Neural cell (in vitro differentiated cells): ENCODE measurements around the gene NKIRAS1. TPM values are rescaled to one million over a fixed set of nuclear protein-coding genes. Genes with fewer than 3 reads are reported as not detected.

Experiments
- H2AFZ ChIP-seq: fragments of 200-600, 300-800 bp; sonication (generic), shearing (Covaris generic); 2 replicates; pipeline ENCODE4 v1.6.0; 2014; ENCODE audit warnings: low read depth, mild to moderate bottlenecking, antibody characterized with exemption, low read length, moderate library complexity
- H3F3A ChIP-seq: fragments of 200-600 bp; shearing (Covaris generic); 2 replicates; pipeline ENCODE4 v1.6.1; 2016; ENCODE audit warnings: mild to moderate bottlenecking, moderate library complexity, mixed read lengths, antibody characterized with exemption, low read length; ENCODE audit not compliant: insufficient read depth, poor library complexity, severe bottlenecking
- H3K27ac ChIP-seq: fragments of 200-600, 300-800 bp; sonication (generic), shearing (Covaris generic); 2 replicates; pipeline ENCODE4 v1.5.1; 2014; ENCODE audit warnings: mild to moderate bottlenecking, low read length, moderate library complexity
- H3K27me3 ChIP-seq: fragments of 300-800, 200-600 bp; sonication (generic), shearing (Covaris generic); 2 replicates; pipeline ENCODE4 v1.6.0; 2014; ENCODE audit warnings: mild to moderate bottlenecking, low read depth, low read length, moderate library complexity; ENCODE audit not compliant: insufficient read depth
- H3K36me3 ChIP-seq: fragments of 300-800, 200-600 bp; sonication (generic), shearing (Covaris generic); 2 replicates; pipeline ENCODE4 v1.5.1; 2014; ENCODE audit warnings: mild to moderate bottlenecking, antibody characterized with exemption, low read length, moderate library complexity; ENCODE audit not compliant: insufficient read depth
- H3K4me2 ChIP-seq: fragments of 300-800, 200-600 bp; sonication (generic), shearing (Covaris generic); 2 replicates; pipeline ENCODE4 v1.6.0; 2014; ENCODE audit warnings: mild to moderate bottlenecking, low read length
- H3K4me3 ChIP-seq: fragments of 300-800, 200-600 bp; sonication (generic), shearing (Covaris generic); 2 replicates; pipeline ENCODE4 v1.5.1; 2014; ENCODE audit warnings: mild to moderate bottlenecking, low read length, moderate library complexity
- H3K79me2 ChIP-seq: fragments of 200-600 bp; shearing (Covaris generic); replicated peaks from 2 replicates; pipeline ENCODE4 v1.6.0; 2014; ENCODE audit warnings: mild to moderate bottlenecking, low read length, moderate library complexity; ENCODE audit not compliant: insufficient read depth
- H3K9ac ChIP-seq: fragments of 300-800, 200-600 bp; sonication (generic), shearing (Covaris generic); 2 replicates; pipeline ENCODE4 v1.6.1; 2016; ENCODE audit warnings: mild to moderate bottlenecking, low read length, mixed read lengths
- H3K9me2 ChIP-seq: fragments of 200-600 bp; shearing (Covaris generic); 2 replicates; pipeline ENCODE4 v1.6.1; 2016; ENCODE audit warnings: mild to moderate bottlenecking, low read length, mixed read lengths; ENCODE audit not compliant: insufficient read depth
- H3K9me3 ChIP-seq: fragments of 200-600, 300-800 bp; sonication (generic), shearing (Covaris generic); 2 replicates; pipeline ENCODE4 v1.6.1; 2016; ENCODE audit warnings: mild to moderate bottlenecking, mixed run types, low read length, moderate library complexity, mixed read lengths
- H4K20me1 ChIP-seq: fragments of 200-600 bp; shearing (Covaris generic); 2 replicates; pipeline ENCODE4 v1.6.1; 2016; ENCODE audit warnings: mild to moderate bottlenecking, mixed run types; ENCODE audit not compliant: insufficient read depth
- EP300 ChIP-seq: fragments of 450-650 bp; conservative IDR thresholded peaks from 2 replicates; pipeline ENCODE4 v1.6.1; 2014; ENCODE audit warnings: antibody characterized with exemption, mild to moderate bottlenecking, moderate library complexity; ENCODE audit not compliant: poor library complexity, severe bottlenecking
- EZH2 ChIP-seq: fragments of 200-600, 300-800 bp; shearing (Covaris generic), sonication (generic); IDR thresholded peaks from 2 replicates; pipeline ENCODE4 v1.6.1; 2014; ENCODE audit warnings: antibody characterized with exemption, low read length, borderline replicate concordance, mild to moderate bottlenecking; ENCODE audit not compliant: insufficient read depth, poor library complexity, severe bottlenecking
- MXI1 ChIP-seq: fragments of 450-650 bp; conservative IDR thresholded peaks from 2 replicates; pipeline ENCODE4 v1.6.1; 2014; ENCODE audit warnings: antibody characterized with exemption, mild to moderate bottlenecking; ENCODE audit not compliant: poor library complexity, severe bottlenecking
- POLR2AphosphoS5 ChIP-seq: IDR thresholded peaks from 2 replicates; pipeline ENCODE4 v1.6.1; 2012
- RAD21 ChIP-seq: fragments of 450-650 bp; conservative IDR thresholded peaks from 2 replicates; pipeline ENCODE4 v1.6.1; 2014; ENCODE audit warnings: antibody characterized with exemption, mild to moderate bottlenecking, moderate library complexity
- SMC3 ChIP-seq: fragments of 450-650 bp; conservative IDR thresholded peaks from 2 replicates; pipeline ENCODE4 v1.6.1; 2014; ENCODE audit warnings: antibody characterized with exemption, mild to moderate bottlenecking, moderate library complexity; ENCODE audit not compliant: poor library complexity
- TAF1 ChIP-seq: IDR thresholded peaks from 2 replicates; pipeline ENCODE4 v1.6.1; 2012; ENCODE audit warnings: low read depth
- polyA plus RNA-seq: library from polyadenylated mRNA; depleted of rRNA; stranded (reverse); fragments of >200 nt; gene quantifications from 2 replicates; pipeline ENCODE4 v1.2.3, GENCODE V29; 2014
- TF ChIP-seq, protein P1 (sequence below): fragments of 450-650 bp; IDR thresholded peaks from 2 replicates; pipeline ENCODE4 v1.5.1; 2014; ENCODE audit warnings: antibody characterized with exemption, mild to moderate bottlenecking, moderate library complexity; ENCODE audit not compliant: poor library complexity, severe bottlenecking
- TF ChIP-seq, protein P2 (sequence below): IDR thresholded peaks from 2 replicates; pipeline ENCODE4 v1.6.1; 2012; ENCODE audit warnings: borderline replicate concordance

Gene NKIRAS1
- polyA plus RNA-seq, 1 donor from 2014 or later = 42.1 TPM

DNA sequence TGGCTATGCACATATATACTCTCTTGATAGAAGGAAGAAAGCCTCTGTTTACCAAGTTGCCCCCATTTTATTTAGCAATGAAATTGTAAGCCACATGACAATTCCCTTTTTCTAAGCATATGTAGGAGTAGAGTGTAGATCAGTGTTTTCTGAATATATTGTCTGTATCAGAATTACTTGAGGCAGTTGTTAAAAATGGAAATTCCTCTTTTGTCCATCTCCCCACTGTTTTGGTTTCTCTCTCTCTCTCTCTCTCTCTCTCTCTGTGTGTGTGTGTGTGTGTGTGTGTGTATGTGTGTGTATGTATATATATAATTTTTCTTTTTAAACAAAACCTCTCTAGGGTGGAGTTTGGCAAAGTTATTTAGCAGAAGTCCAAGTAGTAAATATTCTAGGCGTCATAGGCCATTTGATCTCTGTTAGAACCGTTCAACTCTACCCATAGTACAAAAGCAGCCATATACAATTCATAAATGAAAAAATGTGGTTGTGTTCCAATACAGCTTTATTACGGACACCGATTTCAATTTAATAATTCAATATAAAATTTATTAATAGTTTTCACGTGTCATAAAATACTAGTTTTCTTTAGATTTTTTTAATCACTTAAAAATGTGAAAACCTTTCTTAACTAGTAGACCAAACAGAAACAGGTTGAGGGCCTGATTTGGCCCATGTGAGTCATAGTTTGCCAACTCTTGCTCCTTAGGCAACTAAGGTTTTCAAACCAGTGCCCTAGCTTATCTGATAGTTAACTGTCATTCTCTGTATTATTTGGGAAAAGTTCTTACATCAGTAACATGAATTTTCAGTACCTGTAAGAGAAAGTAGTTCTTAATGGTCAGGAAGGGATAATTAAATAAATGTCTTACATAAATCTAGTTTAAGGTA is 71.2 kb downstream of the NKIRAS1 start:
- H3K9me3 ChIP-seq = no peaks in the 10 kb centered on the region
- no peaks in the 10 kb centered on the region for H3K9me2 ChIP-seq
- TF ChIP-seq, protein P1, sequence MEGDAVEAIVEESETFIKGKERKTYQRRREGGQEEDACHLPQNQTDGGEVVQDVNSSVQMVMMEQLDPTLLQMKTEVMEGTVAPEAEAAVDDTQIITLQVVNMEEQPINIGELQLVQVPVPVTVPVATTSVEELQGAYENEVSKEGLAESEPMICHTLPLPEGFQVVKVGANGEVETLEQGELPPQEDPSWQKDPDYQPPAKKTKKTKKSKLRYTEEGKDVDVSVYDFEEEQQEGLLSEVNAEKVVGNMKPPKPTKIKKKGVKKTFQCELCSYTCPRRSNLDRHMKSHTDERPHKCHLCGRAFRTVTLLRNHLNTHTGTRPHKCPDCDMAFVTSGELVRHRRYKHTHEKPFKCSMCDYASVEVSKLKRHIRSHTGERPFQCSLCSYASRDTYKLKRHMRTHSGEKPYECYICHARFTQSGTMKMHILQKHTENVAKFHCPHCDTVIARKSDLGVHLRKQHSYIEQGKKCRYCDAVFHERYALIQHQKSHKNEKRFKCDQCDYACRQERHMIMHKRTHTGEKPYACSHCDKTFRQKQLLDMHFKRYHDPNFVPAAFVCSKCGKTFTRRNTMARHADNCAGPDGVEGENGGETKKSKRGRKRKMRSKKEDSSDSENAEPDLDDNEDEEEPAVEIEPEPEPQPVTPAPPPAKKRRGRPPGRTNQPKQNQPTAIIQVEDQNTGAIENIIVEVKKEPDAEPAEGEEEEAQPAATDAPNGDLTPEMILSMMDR = no peak
- no peak for TF ChIP-seq EZH2
- no peak for TF ChIP-seq SMC3
- TF ChIP-seq POLR2AphosphoS5 = no peak
- no peak for TF ChIP-seq TAF1
- TF ChIP-seq, protein P2, sequence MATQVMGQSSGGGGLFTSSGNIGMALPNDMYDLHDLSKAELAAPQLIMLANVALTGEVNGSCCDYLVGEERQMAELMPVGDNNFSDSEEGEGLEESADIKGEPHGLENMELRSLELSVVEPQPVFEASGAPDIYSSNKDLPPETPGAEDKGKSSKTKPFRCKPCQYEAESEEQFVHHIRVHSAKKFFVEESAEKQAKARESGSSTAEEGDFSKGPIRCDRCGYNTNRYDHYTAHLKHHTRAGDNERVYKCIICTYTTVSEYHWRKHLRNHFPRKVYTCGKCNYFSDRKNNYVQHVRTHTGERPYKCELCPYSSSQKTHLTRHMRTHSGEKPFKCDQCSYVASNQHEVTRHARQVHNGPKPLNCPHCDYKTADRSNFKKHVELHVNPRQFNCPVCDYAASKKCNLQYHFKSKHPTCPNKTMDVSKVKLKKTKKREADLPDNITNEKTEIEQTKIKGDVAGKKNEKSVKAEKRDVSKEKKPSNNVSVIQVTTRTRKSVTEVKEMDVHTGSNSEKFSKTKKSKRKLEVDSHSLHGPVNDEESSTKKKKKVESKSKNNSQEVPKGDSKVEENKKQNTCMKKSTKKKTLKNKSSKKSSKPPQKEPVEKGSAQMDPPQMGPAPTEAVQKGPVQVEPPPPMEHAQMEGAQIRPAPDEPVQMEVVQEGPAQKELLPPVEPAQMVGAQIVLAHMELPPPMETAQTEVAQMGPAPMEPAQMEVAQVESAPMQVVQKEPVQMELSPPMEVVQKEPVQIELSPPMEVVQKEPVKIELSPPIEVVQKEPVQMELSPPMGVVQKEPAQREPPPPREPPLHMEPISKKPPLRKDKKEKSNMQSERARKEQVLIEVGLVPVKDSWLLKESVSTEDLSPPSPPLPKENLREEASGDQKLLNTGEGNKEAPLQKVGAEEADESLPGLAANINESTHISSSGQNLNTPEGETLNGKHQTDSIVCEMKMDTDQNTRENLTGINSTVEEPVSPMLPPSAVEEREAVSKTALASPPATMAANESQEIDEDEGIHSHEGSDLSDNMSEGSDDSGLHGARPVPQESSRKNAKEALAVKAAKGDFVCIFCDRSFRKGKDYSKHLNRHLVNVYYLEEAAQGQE = no peak
- no peak for TF ChIP-seq RAD21
- TF ChIP-seq MXI1 = no peak
- no peak for TF ChIP-seq EP300
- no peak overlapping the region for H2AFZ ChIP-seq
- no peaks in the 10 kb centered on the region for H3K36me3 ChIP-seq
- no peak overlapping the region for H3K4me2 ChIP-seq
- H3K27ac ChIP-seq = no peak overlapping the region
- H3K9ac ChIP-seq = no peak overlapping the region
- no peaks in the 10 kb centered on the region for H3F3A ChIP-seq
- no peak overlapping the region for H3K4me3 ChIP-seq
- H3K27me3 ChIP-seq = no peaks in the 10 kb centered on the region
- H4K20me1 ChIP-seq = no peaks in the 10 kb centered on the region
- peaks cover 32% of the 10 kb centered on the region for H3K79me2 ChIP-seq

DNA sequence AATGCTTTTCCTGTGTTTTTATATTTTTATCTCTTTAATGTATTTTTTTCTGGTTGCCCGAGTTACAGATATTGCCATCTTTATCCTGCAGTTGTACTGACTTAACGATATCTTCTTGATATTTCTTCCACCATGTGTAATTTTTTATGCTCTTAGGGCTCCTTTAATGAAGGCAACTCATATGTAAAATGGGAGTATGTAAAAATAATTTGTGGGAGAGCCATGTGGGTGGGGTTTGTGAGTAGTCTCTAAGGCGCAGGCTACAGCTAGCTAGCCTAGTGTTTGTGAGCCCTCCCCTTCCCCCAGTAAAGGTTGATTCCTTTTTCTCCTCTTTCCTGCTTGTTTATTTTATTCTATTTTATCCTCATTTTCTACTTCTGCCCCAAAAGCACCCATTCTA is 72.9 kb downstream of the NKIRAS1 start:
- Histone ChIP-seq H3K4me3 (no peak overlapping the region), H4K20me1 (no peaks in the 10 kb centered on the region), H3F3A (no peaks in the 10 kb centered on the region), H3K9me3 (no peaks in the 10 kb centered on the region), H2AFZ (no peak overlapping the region), H3K79me2 (peaks cover 43% of the 10 kb centered on the region), H3K27me3 (no peaks in the 10 kb centered on the region), H3K4me2 (no peak overlapping the region), H3K27ac (no peak overlapping the region), H3K9ac (no peak overlapping the region), H3K36me3 (no peaks in the 10 kb centered on the region), H3K9me2 (no peaks in the 10 kb centered on the region)
- no peak for TF ChIP-seq MXI1
- no peak for TF ChIP-seq POLR2AphosphoS5
- TF ChIP-seq SMC3 = no peak
- TF ChIP-seq TAF1 = no peak
- TF ChIP-seq, protein P1 = no peak
- TF ChIP-seq, protein P2 = no peak
- TF ChIP-seq EP300 = no peak
- no peak for TF ChIP-seq EZH2
- no peak for TF ChIP-seq RAD21
